Neural progenitor cell (in vitro differentiated cells): ENCODE measurements around the gene PDE3B. TPM values are rescaled to one million over a fixed set of nuclear protein-coding genes. Genes with fewer than 3 reads are reported as not detected.
"Not testable (repeated sequence)": the region's sequence is repeated elsewhere in the genome, so short reads cannot be mapped to it uniquely, and the experiment has no call there.

Source experiments
- DNase-seq: peaks from one replicate; pipeline ENCODE4 v3.0.0-alpha.2; 2016; ENCODE audit warnings: low spot score
- H2AFZ ChIP-seq: fragments of 200-600 bp; sonication (generic); replicated peaks from 2 replicates; pipeline ENCODE4 v1.6.1; 2016; ENCODE audit warnings: antibody characterized with exemption
- H3F3A ChIP-seq: fragments of 200-600 bp; sonication (generic); 2 replicates; pipeline ENCODE4 v1.6.1; 2016; ENCODE audit warnings: antibody characterized with exemption, low read depth
- H3K27ac ChIP-seq: fragments of 200-600 bp; sonication (generic); 2 replicates; pipeline ENCODE4 v1.5.1; 2016; ENCODE audit warnings: mild to moderate bottlenecking
- H3K27me3 ChIP-seq: fragments of 200-600 bp; sonication (generic); 2 replicates; pipeline ENCODE4 v1.6.1; 2016; ENCODE audit warnings: mild to moderate bottlenecking, moderate library complexity
- H3K36me3 ChIP-seq: fragments of 200-600 bp; sonication (generic); 2 replicates; pipeline ENCODE4 v1.5.1; 2016
- H3K4me1 ChIP-seq: fragments of 200-600 bp; sonication (generic); 2 replicates; pipeline ENCODE4 v1.6.1; 2016; ENCODE audit warnings: mixed run types
- H3K4me2 ChIP-seq: fragments of 200-600 bp; sonication (generic); 2 replicates; pipeline ENCODE4 v1.6.1; 2016
- H3K4me3 ChIP-seq: fragments of 200-600 bp; sonication (generic); 2 replicates; pipeline ENCODE4 v1.5.1; 2016
- H3K79me2 ChIP-seq: fragments of 200-600 bp; sonication (generic); 2 replicates; pipeline ENCODE4 v1.6.1; 2016; ENCODE audit warnings: low read depth
- H3K9ac ChIP-seq: fragments of 200-600 bp; sonication (generic); 2 replicates; pipeline ENCODE4 v1.6.1; 2016
- H3K9me3 ChIP-seq: fragments of 200-600 bp; sonication (generic); 2 replicates; pipeline ENCODE4 v1.5.1; 2016; ENCODE audit warnings: low read depth
- H4K20me1 ChIP-seq: fragments of 200-600 bp; sonication (generic); 2 replicates; pipeline ENCODE4 v1.6.1; 2016; ENCODE audit warnings: low read depth
- H3K27ac Mint-ChIP-seq: 3 replicates; pipeline ENCODE4 v1.8.0; 2021; ENCODE audit warnings: mixed read lengths
- H3K27me3 Mint-ChIP-seq: 2 replicates; pipeline ENCODE4 v1.8.0; 2022; ENCODE audit warnings: low read depth, mild to moderate bottlenecking, inconsistent platforms, moderate library complexity, mixed read lengths; ENCODE audit not compliant: insufficient read depth
- H3K36me3 Mint-ChIP-seq: 3 replicates; pipeline ENCODE4 v1.8.0; 2021; ENCODE audit warnings: mixed read lengths
- H3K4me1 Mint-ChIP-seq: 3 replicates; pipeline ENCODE4 v1.8.0; 2021; ENCODE audit warnings: mixed read lengths
- H3K4me3 Mint-ChIP-seq: 3 replicates; pipeline ENCODE4 v1.8.0; 2021; ENCODE audit warnings: mild to moderate bottlenecking, moderate library complexity, mixed read lengths
- H3K9me3 Mint-ChIP-seq: 3 replicates; pipeline ENCODE4 v1.8.0; 2020; ENCODE audit warnings: mixed read lengths
- EZH2 ChIP-seq: fragments of 200-600 bp; sonication (generic); IDR thresholded peaks from 2 replicates; pipeline ENCODE4 v1.6.1; 2017; ENCODE audit warnings: antibody characterized with exemption, mild to moderate bottlenecking, moderate library complexity
- EZH2phosphoT487 ChIP-seq: fragments of 200-600 bp; sonication (generic); IDR thresholded peaks from 2 replicates; pipeline ENCODE4 v1.6.1; 2017; ENCODE audit warnings: antibody characterized with exemption
- total RNA-seq: library from RNA; depleted of rRNA; stranded (reverse); fragments of >200 nt; gene quantifications from 2 replicates; pipeline ENCODE4 v1.2.3, GENCODE V29; 2015; ENCODE audit warnings: low replicate concordance
- TF ChIP-seq, protein P1 (sequence below): fragments of 200-600 bp; sonication (generic); IDR thresholded peaks from 2 replicates; pipeline ENCODE4 v1.5.1; 2017; ENCODE audit warnings: antibody characterized with exemption, mild to moderate bottlenecking

PDE3B gene
- total RNA-seq, 1 donor from 2014 or later: 14.3 TPM

GRCh38 chr11:14861680-14862079, 218.1 kb downstream of the PDE3B start:
- no peak overlapping the region for H2AFZ ChIP-seq
- H3K27ac ChIP-seq: no peak overlapping the region
- H3K4me2 ChIP-seq: no peak overlapping the region
- H3F3A ChIP-seq: no peaks in the 10 kb centered on the region
- H3K9me3 ChIP-seq: no peaks in the 10 kb centered on the region
- no peaks in the 10 kb centered on the region for H3K27me3 Mint-ChIP-seq
- H3K79me2 ChIP-seq: no peaks in the 10 kb centered on the region
- peaks cover 10% of the 10 kb centered on the region for H3K9me3 Mint-ChIP-seq
- peaks cover 8% of the 10 kb centered on the region for H3K4me1 ChIP-seq
- TF ChIP-seq EZH2 (no peak), EZH2phosphoT487 (no peak)
- TF ChIP-seq, protein P1, sequence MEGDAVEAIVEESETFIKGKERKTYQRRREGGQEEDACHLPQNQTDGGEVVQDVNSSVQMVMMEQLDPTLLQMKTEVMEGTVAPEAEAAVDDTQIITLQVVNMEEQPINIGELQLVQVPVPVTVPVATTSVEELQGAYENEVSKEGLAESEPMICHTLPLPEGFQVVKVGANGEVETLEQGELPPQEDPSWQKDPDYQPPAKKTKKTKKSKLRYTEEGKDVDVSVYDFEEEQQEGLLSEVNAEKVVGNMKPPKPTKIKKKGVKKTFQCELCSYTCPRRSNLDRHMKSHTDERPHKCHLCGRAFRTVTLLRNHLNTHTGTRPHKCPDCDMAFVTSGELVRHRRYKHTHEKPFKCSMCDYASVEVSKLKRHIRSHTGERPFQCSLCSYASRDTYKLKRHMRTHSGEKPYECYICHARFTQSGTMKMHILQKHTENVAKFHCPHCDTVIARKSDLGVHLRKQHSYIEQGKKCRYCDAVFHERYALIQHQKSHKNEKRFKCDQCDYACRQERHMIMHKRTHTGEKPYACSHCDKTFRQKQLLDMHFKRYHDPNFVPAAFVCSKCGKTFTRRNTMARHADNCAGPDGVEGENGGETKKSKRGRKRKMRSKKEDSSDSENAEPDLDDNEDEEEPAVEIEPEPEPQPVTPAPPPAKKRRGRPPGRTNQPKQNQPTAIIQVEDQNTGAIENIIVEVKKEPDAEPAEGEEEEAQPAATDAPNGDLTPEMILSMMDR: no peak
- no peak overlapping the region for H3K4me3 Mint-ChIP-seq
- DNase-seq: no peak
- no peak overlapping the region for H3K27ac Mint-ChIP-seq
- no peaks in the 10 kb centered on the region for H4K20me1 ChIP-seq
- H3K4me3 ChIP-seq: no peak overlapping the region
- peaks cover 10% of the 10 kb centered on the region for H3K4me1 Mint-ChIP-seq
- no peak overlapping the region for H3K9ac ChIP-seq
- H3K36me3 ChIP-seq: peaks cover 3% of the 10 kb centered on the region
- peaks cover 24% of the 10 kb centered on the region for H3K36me3 Mint-ChIP-seq
- H3K27me3 ChIP-seq: no peaks in the 10 kb centered on the region

- not testable (repeated sequence) for H3K27me3 Mint-ChIP-seq, H3K4me1 ChIP-seq, H3K9me3 Mint-ChIP-seq, H3K79me2 ChIP-seq, H3K9ac ChIP-seq, H3K4me3 ChIP-seq, H4K20me1 ChIP-seq, DNase-seq, H3K27ac ChIP-seq, H3F3A ChIP-seq, H3K27ac Mint-ChIP-seq, H3K27me3 ChIP-seq, H3K4me1 Mint-ChIP-seq, H3K4me3 Mint-ChIP-seq, H2AFZ ChIP-seq, H3K36me3 ChIP-seq, H3K4me2 ChIP-seq, H3K9me3 ChIP-seq
- peaks cover 28% of the 10 kb centered on the region for H3K36me3 Mint-ChIP-seq
These were observed 220.2 kb downstream of the PDE3B start for GRCh38 chr11:14863775-14864174.

- Histone ChIP-seq H3K27ac (no peak overlapping the region), H3K27me3 (no peaks in the 10 kb centered on the region), H3K79me2 (no peaks in the 10 kb centered on the region), H3K4me3 (no peak overlapping the region), H3K9ac (no peak overlapping the region), H2AFZ (no peak overlapping the region), H3F3A (no peaks in the 10 kb centered on the region), H4K20me1 (no peaks in the 10 kb centered on the region), H3K4me2 (no peak overlapping the region), H3K4me1 (no peaks in the 10 kb centered on the region), H3K36me3 (no peaks in the 10 kb centered on the region), H3K9me3 (no peaks in the 10 kb centered on the region)
- no peak for TF ChIP-seq EZH2
- TF ChIP-seq EZH2phosphoT487: no peak
- TF ChIP-seq, protein P1: no peak
- peaks cover 3% of the 10 kb centered on the region for H3K4me1 Mint-ChIP-seq
- no peaks in the 10 kb centered on the region for H3K9me3 Mint-ChIP-seq
- H3K4me3 Mint-ChIP-seq: no peak overlapping the region
- peaks cover 4% of the 10 kb centered on the region for H3K36me3 Mint-ChIP-seq
- DNase-seq: no peak
- no peak overlapping the region for H3K27ac Mint-ChIP-seq
- no peaks in the 10 kb centered on the region for H3K27me3 Mint-ChIP-seq
These were observed 228.4 kb downstream of the PDE3B start for GRCh38 chr11:14872032-14872431.

GRCh38 chr11:14873632-14874031, 230.0 kb downstream of the PDE3B start:
- Mint-ChIP-seq H3K4me1 (no peaks in the 10 kb centered on the region), H3K27me3 (no peaks in the 10 kb centered on the region), H3K36me3 (no peaks in the 10 kb centered on the region), H3K9me3 (no peaks in the 10 kb centered on the region), H3K4me3 (no peak overlapping the region), H3K27ac (no peak overlapping the region)
- Histone ChIP-seq H3F3A (no peaks in the 10 kb centered on the region), H3K4me1 (no peaks in the 10 kb centered on the region), H4K20me1 (no peaks in the 10 kb centered on the region), H3K9me3 (no peaks in the 10 kb centered on the region), H3K9ac (no peak overlapping the region), H3K79me2 (no peaks in the 10 kb centered on the region), H3K36me3 (no peaks in the 10 kb centered on the region), H2AFZ (no peak overlapping the region), H3K27ac (no peak overlapping the region), H3K27me3 (no peaks in the 10 kb centered on the region), H3K4me3 (no peak overlapping the region), H3K4me2 (no peak overlapping the region)
- TF ChIP-seq EZH2phosphoT487 (no peak), EZH2 (no peak)
- TF ChIP-seq, protein P1: no peak
- DNase-seq: no peak
